PC-9 (cell line): ENCODE data around the gene INPP5J. TPM values are rescaled to one million over a fixed set of nuclear protein-coding genes. Genes with fewer than 3 reads are reported as not detected.

Source experiments
- BruUV-seq: library from RNA; stranded (reverse); fragments of 400-500 nt; replicated peaks from 2 replicates; lab custom pipeline; 2021; lab: Mats Ljungman, UMichigan
- CTCF ChIA-PET: fragments of 300-600 bp; sonication (Branson Sonifier 250); formaldehyde crosslinking; loops from one replicate; lab custom pipeline; 2022; ENCODE audit warnings: antibody characterized with exemption; lab: Charles Lee
- POLR2A ChIA-PET: fragments of 300-600 bp; sonication (Branson Sonifier 250); formaldehyde crosslinking; loops from one replicate; lab custom pipeline; 2022; ENCODE audit warnings: antibody characterized with exemption; ENCODE audit not compliant: unreplicated experiment; lab: Charles Lee
- DNase-seq, 2 experiments: peaks; one replicate each; pipeline versions ENCODE4 v3.0.0 to v3.0.0-alpha.2; 2015 to 2022; ENCODE audit warnings: mixed read lengths in 1 of 2
- H2AFZ ChIP-seq: fragments of 200-600 bp; sonication (generic); 2 replicates; pipeline ENCODE4 v1.8.1; 2017; ENCODE audit warnings: antibody characterized with exemption
- H3F3A ChIP-seq: fragments of 200-600 bp; sonication (generic); 2 replicates; pipeline ENCODE4 v1.8.1; 2017; ENCODE audit warnings: antibody characterized with exemption, mild to moderate bottlenecking, low read depth; ENCODE audit not compliant: insufficient read depth
- H3K27ac ChIP-seq: fragments of 200-600 bp; sonication (generic); 2 replicates; pipeline ENCODE4 v1.6.1; 2016; ENCODE audit warnings: mixed run types
- H3K27me3 ChIP-seq: fragments of 200-600 bp; sonication (generic); 2 replicates; pipeline ENCODE4 v1.6.1; 2016; ENCODE audit warnings: low read depth, mixed run types; ENCODE audit not compliant: insufficient read depth
- H3K36me3 ChIP-seq: fragments of 200-600 bp; sonication (generic); 2 replicates; pipeline ENCODE4 v1.6.1; 2016; ENCODE audit warnings: low read depth, mixed run types
- H3K4me1 ChIP-seq: fragments of 200-600 bp; sonication (generic); replicated peaks from 2 replicates; pipeline ENCODE4 v1.6.1; 2016; ENCODE audit warnings: mixed run types; ENCODE audit not compliant: insufficient read depth
- H3K4me2 ChIP-seq: fragments of 200-600 bp; sonication (generic); 2 replicates; pipeline ENCODE4 v1.6.1; 2017; ENCODE audit warnings: mixed run types
- H3K4me3 ChIP-seq: fragments of 200-600 bp; sonication (generic); 2 replicates; pipeline ENCODE4 v1.6.1; 2016; ENCODE audit warnings: mixed run types
- H3K79me2 ChIP-seq: fragments of 200-600 bp; sonication (generic); 2 replicates; pipeline ENCODE4 v1.6.1; 2017; ENCODE audit warnings: low read depth, mixed run types
- H3K9me2 ChIP-seq: fragments of 200-600 bp; sonication (generic); 2 replicates; pipeline ENCODE4 v1.8.1; 2017; ENCODE audit warnings: mild to moderate bottlenecking; ENCODE audit not compliant: insufficient read depth
- H3K9me3 ChIP-seq: fragments of 200-600 bp; sonication (generic); 2 replicates; pipeline ENCODE4 v1.8.1; 2016; ENCODE audit warnings: low read depth; ENCODE audit not compliant: insufficient read depth
- H4K20me1 ChIP-seq: fragments of 200-600 bp; sonication (generic); 2 replicates; pipeline ENCODE4 v1.8.1; 2017; ENCODE audit not compliant: insufficient read depth
- CTCF ChIP-seq: fragments of 200-600 bp; sonication (generic); conservative IDR thresholded peaks from 2 replicates; pipeline ENCODE4 v1.6.1; 2017; ENCODE audit warnings: mixed run types, antibody characterized with exemption, mild to moderate bottlenecking, moderate library complexity
- EZH2 ChIP-seq: fragments of 200-600 bp; sonication (generic); IDR thresholded peaks from 2 replicates; pipeline ENCODE4 v1.8.0; 2017; ENCODE audit warnings: antibody characterized with exemption, low read depth
- intact Hi-C: fragments of 100-400 bp; cut with micrococcal nuclease; formaldehyde crosslinking; loops from one replicate; pipeline ENCODE4 v1.10.0; 2022; ENCODE audit not compliant: unreplicated experiment
- total RNA-seq: library from RNA; stranded (reverse); gene quantifications from 2 replicates; pipeline ENCODE4 v1.2.3, GENCODE V29; 2021

The INPP5J gene
- total RNA-seq, 1 experiment from 2014 or later, result 1.7 TPM

GRCh38 chr22:31124290-31124689 is 1.5 kb downstream of the INPP5J start:
- H4K20me1 ChIP-seq, result no peaks in the 10 kb centered on the region
- H3K4me2 ChIP-seq, result no peak overlapping the region
- H3K4me3 ChIP-seq, result no peak overlapping the region
- peaks cover 16% of the 10 kb centered on the region; the same call in 1 of the 2 replicates for H3K27me3 ChIP-seq
- no peaks in the 10 kb centered on the region for H3K9me2 ChIP-seq
- ChIA-PET POLR2A (no interaction called here), CTCF (no interaction called here)
- intact Hi-C loops, result no loop called here
- no peak overlapping the region for H2AFZ ChIP-seq
- TF ChIP-seq CTCF (no peak), EZH2 (no peak)
- no peaks in the 10 kb centered on the region for H3K79me2 ChIP-seq
- peak in 1 of 2 experiments; percentile 33 for DNase-seq
- H3K4me1 ChIP-seq, result peaks cover 6% of the 10 kb centered on the region; the same call in 1 of the 2 replicates
- H3K36me3 ChIP-seq, result no peaks in the 10 kb centered on the region
- peaks cover 4% of the 10 kb centered on the region; the same call in 1 of the 2 replicates for H3F3A ChIP-seq
- H3K27ac ChIP-seq, result no peak overlapping the region
- no peaks in the 10 kb centered on the region for H3K9me3 ChIP-seq
- BruUV-seq, result no TSS peak

- no TSS peak for BruUV-seq
- peaks cover 16% of the 10 kb centered on the region; the same call in 1 of the 2 replicates for H3K27me3 ChIP-seq
- H3K36me3 ChIP-seq, result no peaks in the 10 kb centered on the region
- H3K27ac ChIP-seq, result no peak overlapping the region
- no peaks in the 10 kb centered on the region for H4K20me1 ChIP-seq
- peak in 1 of 2 experiments; percentile 30 for DNase-seq
- ChIA-PET POLR2A (no interaction called here), CTCF (no interaction called here)
- H3K4me1 ChIP-seq, result peaks cover 6% of the 10 kb centered on the region; the same call in 1 of the 2 replicates
- no peaks in the 10 kb centered on the region for H3K9me2 ChIP-seq
- no peak overlapping the region for H2AFZ ChIP-seq
- peaks cover 5% of the 10 kb centered on the region; the same call in 1 of the 2 replicates for H3F3A ChIP-seq
- H3K4me3 ChIP-seq, result no peak overlapping the region
- TF ChIP-seq CTCF (no peak), EZH2 (no peak)
- H3K9me3 ChIP-seq, result no peaks in the 10 kb centered on the region
- intact Hi-C loops, result no loop called here
- H3K79me2 ChIP-seq, result no peaks in the 10 kb centered on the region
- no peak overlapping the region for H3K4me2 ChIP-seq
Observed at GRCh38 chr22:31124811-31125465, 2.2 kb downstream of the INPP5J start.

- Histone ChIP-seq H3K27ac (no peak overlapping the region), H3K36me3 (no peaks in the 10 kb centered on the region), H4K20me1 (no peaks in the 10 kb centered on the region), H3K9me3 (no peaks in the 10 kb centered on the region), H3K4me1 (peaks cover 12% of the 10 kb centered on the region), H3K4me3 (no peak overlapping the region), H3K27me3 (peaks cover 16% of the 10 kb centered on the region; the same call in 1 of the 2 replicates), H3F3A (peaks cover 10% of the 10 kb centered on the region; the same call in 1 of the 2 replicates), H3K4me2 (no peak overlapping the region), H2AFZ (no peak overlapping the region), H3K9me2 (no peaks in the 10 kb centered on the region), H3K79me2 (no peaks in the 10 kb centered on the region)
- CTCF ChIA-PET, result no interaction called here
- BruUV-seq, result no TSS peak
- POLR2A ChIA-PET, result no interaction called here
- DNase-seq, result peak in 1 of 2 experiments; percentile 24
- intact Hi-C loops, result no loop called here
- no peak for TF ChIP-seq EZH2
Observed at GRCh38 chr22:31125521-31126117, 2.9 kb downstream of the INPP5J start.
